ENCODE results near the gene TFCP2.

Gene TFCP2

GRCh38 chr12:51156245-51156765 lies 16.6 kb downstream of the TFCP2 start:
- no peak for DNase-seq (ENCODE audit: low read depth in 2 of 2)

DNA sequence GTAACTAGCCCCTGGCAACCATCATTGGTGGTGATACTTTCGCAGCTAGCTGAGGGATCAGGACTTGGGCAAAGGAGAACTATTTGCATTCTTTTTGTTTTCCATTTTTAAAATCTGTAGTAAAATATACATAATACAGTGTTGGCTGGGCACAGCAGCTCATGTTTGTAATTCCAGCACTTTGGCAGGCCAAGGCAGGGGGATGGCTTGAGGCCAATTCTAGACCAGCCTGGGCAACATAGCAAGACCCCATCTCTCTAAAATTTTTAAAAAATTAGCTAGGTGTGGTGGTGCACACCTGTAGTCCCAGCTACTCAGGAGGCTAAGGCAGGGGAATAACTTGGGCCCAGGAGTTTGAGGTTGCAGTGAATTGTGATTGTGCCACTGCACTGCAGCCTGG lies 20.0 kb downstream of the TFCP2 start:
- DNase-seq (ENCODE audit: low read depth in 2 of 2), result no peak

DNA sequence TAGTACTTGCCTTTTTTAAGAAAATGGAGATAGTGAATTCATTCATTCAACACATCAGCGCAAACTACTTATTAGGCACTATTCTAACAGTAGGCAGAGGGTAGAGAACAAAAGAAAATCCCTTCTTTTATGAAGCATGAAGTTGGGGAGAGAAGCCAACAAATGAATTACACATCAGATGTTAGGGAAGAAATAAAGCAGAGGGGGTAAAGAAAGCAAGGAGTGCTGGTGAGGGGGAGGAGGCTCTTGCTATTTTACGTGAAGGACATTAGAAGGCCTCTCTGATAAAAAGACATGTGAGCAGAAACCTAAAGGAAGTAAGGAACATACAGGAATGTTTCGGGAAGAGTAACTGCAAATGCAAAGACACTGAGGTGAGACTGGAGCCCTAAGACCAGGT lies 22.2 kb downstream of the TFCP2 start:
- no peak for DNase-seq (ENCODE audit: low read depth in 2 of 2)

- DNase-seq (ENCODE audit: low read depth in 2 of 2), result no peak
These were observed 25.6 kb downstream of the TFCP2 start for GRCh38 chr12:51147309-51147708.

GRCh38 chr12:51139292-51139844 lies 33.6 kb downstream of the TFCP2 start:
- no peak for DNase-seq (ENCODE audit: low read depth in 2 of 2)

- no peak for DNase-seq (ENCODE audit: low read depth in 2 of 2)
These were observed 40.2 kb downstream of the TFCP2 start for GRCh38 chr12:51132693-51133092.

- DNase-seq (ENCODE audit: low read depth in 2 of 2), result no peak
These were observed 41.0 kb downstream of the TFCP2 start for GRCh38 chr12:51131745-51132521.

- no peak for DNase-seq (ENCODE audit: low read depth in 2 of 2)
These were observed 44.0 kb downstream of the TFCP2 start for GRCh38 chr12:51128919-51129318.

DNA sequence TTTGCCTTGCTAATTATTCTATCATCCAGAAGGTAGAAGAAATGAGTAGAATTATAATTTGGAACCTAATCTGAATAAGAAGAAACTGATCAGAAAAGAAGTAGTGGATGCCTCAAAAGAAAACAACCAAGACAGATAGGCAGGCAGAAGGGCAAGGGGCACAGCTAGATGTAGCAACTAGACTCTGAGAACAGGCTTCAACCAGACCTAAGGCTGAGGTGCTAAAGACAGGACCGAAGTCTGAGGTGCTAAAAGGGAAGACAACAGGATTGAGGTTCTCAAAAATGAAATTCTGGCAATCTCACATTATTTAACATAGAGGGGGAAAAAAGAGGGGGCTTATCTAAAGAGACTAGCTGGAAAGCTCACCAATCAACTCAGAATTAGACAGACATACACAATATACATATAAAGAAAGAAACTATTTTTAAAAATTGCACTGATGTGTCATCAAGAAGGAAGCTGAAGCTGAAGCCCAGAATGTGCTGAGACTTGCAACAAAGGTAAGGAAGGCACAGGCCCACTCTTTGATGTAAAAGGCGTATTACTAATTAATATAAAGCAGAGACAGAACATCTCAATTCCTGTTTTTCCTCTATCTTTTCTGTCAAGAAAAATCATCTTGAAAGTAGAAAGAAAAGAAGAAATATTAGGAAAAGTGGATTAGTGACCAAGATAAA lies 45.7 kb downstream of the TFCP2 start:
- DNase-seq (ENCODE audit: low read depth in 2 of 2), result no peak

DNA sequence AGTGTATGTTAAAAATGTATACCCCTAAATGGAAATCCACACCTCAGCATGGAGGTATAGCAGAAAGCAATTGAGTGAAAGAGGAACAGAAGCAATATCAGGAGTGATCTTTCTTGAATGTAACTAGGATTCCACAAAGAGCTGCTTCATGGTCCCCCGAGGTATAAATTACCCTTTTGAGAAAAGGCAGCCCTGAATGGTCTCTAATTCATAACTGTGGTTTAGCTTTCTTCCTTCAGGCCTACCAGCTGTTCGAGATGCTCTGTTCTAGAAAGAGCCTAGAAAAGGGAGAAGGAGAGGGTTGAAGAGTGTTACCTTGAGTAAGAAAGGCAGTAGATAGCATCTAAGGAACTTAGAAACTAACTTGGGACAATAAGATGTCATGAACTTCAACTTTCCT lies 46.6 kb downstream of the TFCP2 start:
- no peak for DNase-seq (ENCODE audit: low read depth in 2 of 2)

DNA sequence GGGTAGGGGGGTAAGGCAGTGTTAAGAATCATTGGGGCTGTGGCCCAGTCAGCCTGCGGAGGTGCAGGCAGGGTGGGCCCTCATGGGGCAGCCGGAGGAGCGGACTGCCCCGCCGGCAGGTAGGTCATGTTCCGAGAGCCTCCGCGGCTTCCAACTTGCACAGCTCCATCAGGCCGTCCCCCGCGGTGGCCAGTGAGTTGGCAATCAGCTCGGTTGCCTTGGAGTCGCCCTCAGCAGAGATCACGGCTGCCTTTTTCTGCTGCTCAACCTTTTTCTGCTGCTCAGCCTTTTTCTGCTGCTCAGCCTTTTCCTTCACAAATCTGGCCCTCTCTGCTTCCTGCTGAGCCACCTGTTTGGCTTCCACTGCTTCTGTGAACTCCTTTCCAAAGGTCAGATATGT lies 48.4 kb downstream of the TFCP2 start:
- no peak for DNase-seq (ENCODE audit: low read depth in 2 of 2)

- DNase-seq (ENCODE audit: low read depth in 2 of 2), result no peak
These were observed 50.1 kb downstream of the TFCP2 start for GRCh38 chr12:51122844-51123243.

- peak; percentile 32 for DNase-seq (ENCODE audit: low read depth in 2 of 2)
These were observed 54.2 kb downstream of the TFCP2 start for GRCh38 chr12:51118706-51119105.

DNA sequence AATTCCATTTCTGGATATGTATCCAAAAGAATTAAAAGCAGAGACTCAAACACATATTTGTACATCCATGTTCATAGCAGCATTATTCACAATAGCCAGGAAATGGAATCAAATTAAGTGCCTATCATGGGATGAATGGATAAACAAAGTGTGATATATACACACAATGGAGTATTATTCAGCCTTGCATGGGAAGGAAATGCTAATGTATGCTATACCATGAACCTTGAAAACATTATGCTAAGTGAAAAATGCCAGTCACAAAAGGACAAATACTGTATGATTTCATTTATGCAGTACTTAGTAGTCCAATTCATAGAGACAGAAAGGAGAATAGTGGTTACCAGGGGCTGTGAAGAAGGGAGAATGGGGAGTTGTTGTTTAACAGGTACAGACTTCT lies 57.4 kb downstream of the TFCP2 start:
- no peak for DNase-seq (ENCODE audit: low read depth in 2 of 2)

DNA sequence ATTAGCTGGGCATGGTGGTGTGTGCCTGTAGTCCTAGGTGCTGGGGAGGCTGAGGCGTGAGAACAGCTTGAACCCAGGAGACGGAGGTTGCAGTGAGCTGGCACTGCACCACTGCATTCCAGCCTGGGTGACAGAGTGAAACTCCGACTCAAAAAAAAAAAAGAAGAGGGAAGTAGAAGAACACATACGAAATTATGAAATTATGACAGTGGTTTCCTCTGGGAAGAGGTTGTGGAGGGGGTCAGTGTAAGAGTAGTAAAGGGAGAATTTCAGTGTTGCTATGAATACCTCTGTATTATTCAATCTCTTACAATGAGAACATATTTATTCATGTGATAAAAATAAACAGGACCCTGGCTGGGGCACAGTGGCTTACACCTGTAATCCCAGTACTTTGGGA lies 64.8 kb downstream of the TFCP2 start:
- DNase-seq (ENCODE audit: low read depth in 2 of 2), result no peak

- DNase-seq (ENCODE audit: low read depth in 2 of 2), result no peak
These were observed 69.0 kb downstream of the TFCP2 start for GRCh38 chr12:51103977-51104376.

DNA sequence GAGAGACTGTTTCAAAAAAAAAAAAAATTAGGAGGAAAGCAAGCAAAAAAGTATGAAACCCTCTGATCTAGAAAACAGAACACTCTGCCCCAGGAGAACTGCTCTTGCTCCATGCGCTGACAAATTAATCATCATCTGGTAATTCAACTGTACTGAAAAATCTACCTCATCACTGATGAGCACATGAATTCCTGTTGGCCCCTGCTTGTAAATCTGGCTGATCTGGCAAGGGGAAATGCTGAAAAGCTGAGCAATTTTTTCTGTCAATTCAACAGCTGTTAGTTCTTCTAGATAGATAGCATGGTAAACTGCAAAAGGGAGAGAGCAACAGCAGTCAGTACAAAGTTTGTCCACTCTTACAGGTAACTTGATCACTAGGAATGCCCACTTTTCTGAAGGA lies 74.3 kb downstream of the TFCP2 start:
- DNase-seq (ENCODE audit: low read depth in 2 of 2), result no peak

DNA sequence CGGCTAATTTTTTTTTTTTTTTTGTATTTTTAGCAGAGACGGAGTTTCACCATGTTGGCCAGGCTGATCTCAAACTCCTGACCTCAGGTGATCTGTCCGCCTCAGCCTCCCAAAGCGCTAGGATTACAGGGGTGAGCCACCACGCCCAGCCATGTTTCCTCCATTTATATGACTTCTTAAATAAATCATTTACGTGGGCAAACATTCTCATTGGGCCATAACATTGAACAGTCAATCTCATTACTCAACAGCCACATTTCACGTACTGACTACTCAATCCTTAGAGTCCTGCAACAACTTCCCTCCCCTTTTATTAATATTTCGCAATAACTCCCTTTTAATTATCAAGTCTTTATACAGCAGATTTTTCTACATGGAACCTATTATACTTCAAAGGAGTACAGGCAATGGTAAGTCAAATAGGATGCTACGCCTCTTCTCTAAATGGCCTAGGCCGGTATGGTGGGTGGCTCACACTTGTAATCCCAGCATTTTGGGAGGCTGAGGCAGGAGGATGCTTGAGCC lies 82.2 kb downstream of the TFCP2 start:
- DNase-seq (ENCODE audit: low read depth in 2 of 2), result no peak

GRCh38 chr12:51087818-51088217 lies 85.1 kb downstream of the TFCP2 start:
- DNase-seq (ENCODE audit: low read depth in 2 of 2), result no peak

GRCh38 chr12:51086933-51087332 lies 86.0 kb downstream of the TFCP2 start:
- no peak for DNase-seq (ENCODE audit: low read depth in 2 of 2)

- DNase-seq (ENCODE audit: low read depth in 2 of 2), result no peak
These were observed 87.2 kb downstream of the TFCP2 start for GRCh38 chr12:51085757-51086156.

DNA sequence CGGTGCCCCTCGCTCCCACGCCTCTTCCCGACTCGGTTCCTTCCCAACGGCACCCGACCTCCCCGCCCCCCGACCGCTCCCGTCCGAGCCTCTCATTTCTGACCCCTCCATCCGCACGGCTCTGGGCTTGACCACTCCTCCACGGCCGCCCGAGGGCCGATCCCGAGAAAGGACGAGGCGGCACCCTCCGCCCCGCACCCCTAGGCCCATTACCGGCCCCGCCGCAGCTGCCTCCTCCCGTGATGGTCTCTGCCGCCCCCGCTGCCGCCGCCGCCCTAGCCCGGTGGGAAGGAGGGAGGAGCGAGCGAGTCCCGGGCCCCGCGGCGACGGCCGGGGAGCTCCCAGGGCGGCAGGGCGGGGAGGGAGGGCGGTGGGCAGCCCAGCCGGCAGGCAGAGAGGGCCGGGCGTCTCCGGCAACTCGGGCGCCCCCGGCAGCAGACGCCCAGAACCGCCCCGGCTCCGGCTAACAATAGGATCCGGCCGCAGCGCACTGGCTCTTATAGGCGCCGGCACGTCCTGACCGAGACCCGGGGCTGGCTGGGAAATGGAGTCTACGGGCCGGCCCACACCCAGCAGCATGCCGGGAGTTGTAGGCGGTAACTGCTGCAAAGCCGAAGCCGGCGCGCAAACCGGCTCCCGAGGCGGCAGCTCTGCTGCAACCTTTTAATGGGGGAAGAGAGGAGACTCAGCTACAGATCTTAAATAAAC lies 89.7 kb downstream of the TFCP2 start, which contains the start of gene CSRNP2:
Gene CSRNP2, minus strand, starts transcription at position 471 of the 708 bp plus-strand sequence. CDS start 7,035 bp downstream, outside the sequence.
- DNase-seq (ENCODE audit: low read depth in 2 of 2), result peak; percentile 87

Data from fibroblast of skin of left biceps (primary cell).